ENCODE results near the gene RPS6KC1. TPM values are rescaled to one million over a fixed set of nuclear protein-coding genes. Genes with fewer than 3 reads are reported as not detected.

The RPS6KC1 gene
- total RNA-seq, 1 experiment from 2014 or later, result 16.9 TPM

GRCh38 chr1:213015099-213016050 lies 35.7 kb upstream of the RPS6KC1 start, which contains the start of gene ANGEL2:
Gene ANGEL2, minus strand, starts transcription at chr1:213015867. Its CDS starts 196 bp downstream, at chr1:213015671.
- peaks cover 8 to 11% of the 10 kb centered on the region in 2 experiments for H3K4me1 Mint-ChIP-seq
- H3K9me3 Mint-ChIP-seq, result no peaks in the 10 kb centered on the region
- Histone ChIP-seq H4K91ac (ENCODE audit: insufficient read length, low read depth, low read length) (no peak within 1 kb of the TSS), H3K4ac (ENCODE audit: low read depth, low read length) (no peak within 1 kb of the TSS; the same call in 1 of the 2 replicates), H3K14ac (ENCODE audit: insufficient read depth, low read length) (peak within 1 kb of the TSS; percentile 97), H2BK5ac (ENCODE audit: insufficient read length, low read length) (peak within 1 kb of the TSS; percentile 22), H3K27me3 (ENCODE audit: insufficient read depth, low read length) (no peaks in the 10 kb centered on the region), H2AK5ac (ENCODE audit: insufficient read length, low read length) (no peak within 1 kb of the TSS), H3K27ac (ENCODE audit: insufficient read length, low read depth, low read length) (peak within 1 kb of the TSS; percentile 87), H3K23me2 (ENCODE audit: insufficient read length, low read depth, low read length, poor library complexity, severe bottlenecking) (peaks cover 4% of the 10 kb centered on the region), H4K8ac (replicated peaks; ENCODE audit: insufficient read length, low read depth, low read length) (no peak within 1 kb of the TSS), H3K4me1 (ENCODE audit: insufficient read depth, low read length) (peaks cover 2% of the 10 kb centered on the region; the same call in 1 of the 2 replicates), H2BK12ac (ENCODE audit: insufficient read length, low read depth, low read length) (no peak within 1 kb of the TSS), H3K56ac (ENCODE audit: insufficient read length, low read depth, low read length) (peak within 1 kb of the TSS; percentile 37), H4K20me1 (ENCODE audit: control insufficient read depth, insufficient read depth, insufficient read length) (no peaks in the 10 kb centered on the region), H3K79me1 (ENCODE audit: insufficient read depth, low read depth, low read length, poor library complexity, severe bottlenecking) (no peaks in the 10 kb centered on the region), H3K9ac (ENCODE audit: extremely low read depth, insufficient read length, low read length) (peak within 1 kb of the TSS; percentile 89), H3K4me2 (ENCODE audit: insufficient read depth, insufficient read length, low read length) (peak within 1 kb of the TSS; percentile 99), H2BK20ac (ENCODE audit: low read depth, low read length, poor library complexity, severe bottlenecking) (no peak within 1 kb of the TSS), H3K23ac (ENCODE audit: insufficient read length, low read depth, low read length) (no peak within 1 kb of the TSS), H2BK120ac (ENCODE audit: low read depth, low read length, poor library complexity, severe bottlenecking) (no peak within 1 kb of the TSS), H3T11ph (ENCODE audit: low read length) (no peak within 1 kb of the TSS), H2AFZ (ENCODE audit: low read length) (no peak within 1 kb of the TSS), H3K9me3 (ENCODE audit: control insufficient read depth, low read depth, low read length) (no peaks in the 10 kb centered on the region), H3K79me2 (ENCODE audit: insufficient read depth, low read length) (peaks cover 5% of the 10 kb centered on the region; the same call in 1 of the 2 replicates), H2BK15ac (ENCODE audit: low read depth, low read length) (no peak within 1 kb of the TSS), H4K5ac (ENCODE audit: insufficient read length, low read depth, low read length) (peak within 1 kb of the TSS; percentile 77), H3K18ac (ENCODE audit: insufficient read length, low read depth, low read length) (peak within 1 kb of the TSS; percentile 93)
- no peak for TF ChIP-seq CTCF (conservative IDR thresholded peaks at IDR 0.05)
- no CpG with 5 or more reads among the region's 66 CpGs for WGBS (ENCODE audit: extremely low coverage, insufficient read length, low lambda C conversion rate)
- H3K4me3 Mint-ChIP-seq, result peak within 1 kb of the TSS; percentile 99 to 100
- peak; percentile 98 for DNase-seq
- no peaks in the 10 kb centered on the region for H3K27me3 Mint-ChIP-seq (ENCODE audit: low read depth)
- H3K27ac Mint-ChIP-seq, result peak within 1 kb of the TSS; percentile 99 to 100 (median 100)
- peaks cover 5 to 27% (median 25%) of the 10 kb centered on the region in 3 experiments; a peak in 6 of 7 replicates for H3K36me3 Mint-ChIP-seq (ENCODE audit: insufficient read depth in 1 of 3, low read depth in 3 of 3)

All from H9 (cell line).